Neural progenitor cell (in vitro differentiated cells): ENCODE measurements around the gene PHLDA2.

Experiments used
- EZH2phosphoT487 ChIP-seq: fragments of 200-600 bp; sonication (generic); IDR thresholded peaks from 2 replicates; pipeline ENCODE4 v1.6.1; 2017; ENCODE audit warnings: antibody characterized with exemption
- TF ChIP-seq, protein P1 (sequence below): fragments of 200-600 bp; sonication (generic); IDR thresholded peaks from 2 replicates; pipeline ENCODE4 v1.5.1; 2017; ENCODE audit warnings: antibody characterized with exemption, mild to moderate bottlenecking

DNA sequence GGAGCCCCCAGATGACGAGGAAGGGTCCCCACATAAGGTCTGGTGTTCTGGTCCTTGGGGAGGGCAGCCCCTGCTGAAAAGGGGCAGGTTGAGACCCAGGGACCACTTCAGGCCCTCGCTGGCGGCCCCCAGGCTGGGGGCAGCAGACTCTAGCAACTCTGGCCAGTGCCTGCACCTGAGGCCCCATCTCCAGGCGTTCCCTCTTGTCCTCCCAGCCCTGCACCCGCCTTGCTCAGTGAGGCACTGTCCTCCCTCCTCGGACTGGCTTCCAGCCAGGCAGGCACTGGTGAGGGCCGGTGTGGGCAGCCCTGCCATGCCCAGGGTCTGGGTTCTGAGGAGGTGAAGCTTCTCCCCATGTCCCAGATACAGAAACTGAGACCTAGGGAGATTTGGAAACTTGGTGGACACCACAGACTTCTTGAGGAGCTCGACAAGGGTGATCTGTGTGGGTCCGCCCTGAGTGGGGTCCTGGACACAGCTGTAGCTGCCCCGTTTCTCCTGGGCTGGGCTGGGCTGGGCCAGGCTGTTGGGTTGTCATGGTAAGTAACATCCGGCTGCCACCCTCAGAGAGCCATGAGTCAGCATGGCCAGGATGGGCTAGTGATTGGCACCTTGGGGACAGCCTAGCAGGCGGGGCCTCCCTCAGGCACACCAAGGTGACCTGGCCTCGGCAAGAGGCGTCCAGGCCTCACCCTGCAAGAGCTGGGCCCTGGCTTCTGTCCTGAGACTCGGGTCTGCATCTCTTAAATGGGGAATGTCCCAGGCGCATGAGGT lies 11.1 kb upstream of the PHLDA2 start:
- TF ChIP-seq, protein P1, sequence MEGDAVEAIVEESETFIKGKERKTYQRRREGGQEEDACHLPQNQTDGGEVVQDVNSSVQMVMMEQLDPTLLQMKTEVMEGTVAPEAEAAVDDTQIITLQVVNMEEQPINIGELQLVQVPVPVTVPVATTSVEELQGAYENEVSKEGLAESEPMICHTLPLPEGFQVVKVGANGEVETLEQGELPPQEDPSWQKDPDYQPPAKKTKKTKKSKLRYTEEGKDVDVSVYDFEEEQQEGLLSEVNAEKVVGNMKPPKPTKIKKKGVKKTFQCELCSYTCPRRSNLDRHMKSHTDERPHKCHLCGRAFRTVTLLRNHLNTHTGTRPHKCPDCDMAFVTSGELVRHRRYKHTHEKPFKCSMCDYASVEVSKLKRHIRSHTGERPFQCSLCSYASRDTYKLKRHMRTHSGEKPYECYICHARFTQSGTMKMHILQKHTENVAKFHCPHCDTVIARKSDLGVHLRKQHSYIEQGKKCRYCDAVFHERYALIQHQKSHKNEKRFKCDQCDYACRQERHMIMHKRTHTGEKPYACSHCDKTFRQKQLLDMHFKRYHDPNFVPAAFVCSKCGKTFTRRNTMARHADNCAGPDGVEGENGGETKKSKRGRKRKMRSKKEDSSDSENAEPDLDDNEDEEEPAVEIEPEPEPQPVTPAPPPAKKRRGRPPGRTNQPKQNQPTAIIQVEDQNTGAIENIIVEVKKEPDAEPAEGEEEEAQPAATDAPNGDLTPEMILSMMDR = no peak
- no peak for TF ChIP-seq EZH2phosphoT487
